ENCODE data around the gene ALDOB.

Gene ALDOB

DNA sequence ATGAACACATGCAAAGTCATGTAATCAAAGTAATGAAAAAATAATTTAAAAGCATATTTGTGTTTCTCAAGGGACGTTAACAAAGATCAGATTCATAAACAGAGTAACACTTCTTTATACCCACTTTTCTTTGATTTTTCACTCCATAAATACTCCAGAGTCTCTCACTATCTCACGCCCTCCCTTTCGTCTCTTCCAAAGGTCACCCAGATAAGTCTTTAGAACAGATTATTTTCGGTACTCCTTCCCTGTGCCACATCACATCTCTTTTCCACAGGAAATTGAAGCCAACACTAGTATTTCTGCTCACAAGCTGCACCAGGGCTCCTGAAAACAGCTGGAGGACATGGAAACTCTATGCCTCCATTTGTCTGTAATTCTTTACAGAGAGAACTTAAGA lies 15.4 kb upstream of the ALDOB start:
- H3K4me3 ChIP-seq (replicated peaks; ENCODE audit: low read depth, low read length) = no peak overlapping the region
- TF ChIP-seq, protein P1, sequence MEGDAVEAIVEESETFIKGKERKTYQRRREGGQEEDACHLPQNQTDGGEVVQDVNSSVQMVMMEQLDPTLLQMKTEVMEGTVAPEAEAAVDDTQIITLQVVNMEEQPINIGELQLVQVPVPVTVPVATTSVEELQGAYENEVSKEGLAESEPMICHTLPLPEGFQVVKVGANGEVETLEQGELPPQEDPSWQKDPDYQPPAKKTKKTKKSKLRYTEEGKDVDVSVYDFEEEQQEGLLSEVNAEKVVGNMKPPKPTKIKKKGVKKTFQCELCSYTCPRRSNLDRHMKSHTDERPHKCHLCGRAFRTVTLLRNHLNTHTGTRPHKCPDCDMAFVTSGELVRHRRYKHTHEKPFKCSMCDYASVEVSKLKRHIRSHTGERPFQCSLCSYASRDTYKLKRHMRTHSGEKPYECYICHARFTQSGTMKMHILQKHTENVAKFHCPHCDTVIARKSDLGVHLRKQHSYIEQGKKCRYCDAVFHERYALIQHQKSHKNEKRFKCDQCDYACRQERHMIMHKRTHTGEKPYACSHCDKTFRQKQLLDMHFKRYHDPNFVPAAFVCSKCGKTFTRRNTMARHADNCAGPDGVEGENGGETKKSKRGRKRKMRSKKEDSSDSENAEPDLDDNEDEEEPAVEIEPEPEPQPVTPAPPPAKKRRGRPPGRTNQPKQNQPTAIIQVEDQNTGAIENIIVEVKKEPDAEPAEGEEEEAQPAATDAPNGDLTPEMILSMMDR (IDR thresholded peaks at IDR 0.05; ENCODE audit: low read length, missing control alignments) = no peak
- no peak for DNase-seq (ENCODE audit: low read depth)

DNA sequence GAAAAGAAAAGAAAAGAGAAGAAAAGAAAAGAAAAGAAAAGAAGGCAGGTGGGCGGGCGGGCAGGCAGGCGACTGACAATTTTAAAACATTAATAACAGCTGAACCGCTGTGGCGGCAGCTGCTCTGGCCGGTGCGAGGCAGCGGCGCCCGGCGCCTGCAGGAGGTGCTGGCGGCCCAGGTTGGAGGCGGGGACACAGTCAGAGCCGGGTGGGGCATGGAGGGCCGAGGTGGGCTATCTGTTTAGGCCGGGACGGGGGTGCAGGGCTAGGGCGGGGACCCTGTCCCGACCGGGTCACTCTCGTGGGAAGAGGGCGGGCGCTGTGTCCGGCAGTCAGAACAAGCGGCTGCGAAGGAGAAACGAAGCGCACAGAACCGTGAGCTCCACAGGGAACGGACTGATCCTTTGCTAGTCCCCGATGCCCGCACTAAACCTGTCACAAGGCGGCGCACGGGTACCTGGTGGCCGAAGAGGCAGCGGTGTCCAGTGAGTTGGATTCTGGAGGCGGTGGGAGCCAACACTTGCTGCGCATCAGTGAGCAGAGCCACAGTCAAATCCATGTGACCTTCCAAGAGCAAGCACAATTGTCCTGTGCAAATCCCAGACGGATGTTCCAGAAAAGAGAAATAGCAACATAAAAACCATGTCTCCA lies 13.6 kb upstream of the ALDOB start:
- DNase-seq (ENCODE audit: low read depth) = peak; percentile 59
- TF ChIP-seq, protein P1 (IDR thresholded peaks at IDR 0.05; ENCODE audit: low read length, missing control alignments) = peak; percentile 41
- peak overlapping the region; percentile 61 for H3K4me3 ChIP-seq (replicated peaks; ENCODE audit: low read depth, low read length)

DNA sequence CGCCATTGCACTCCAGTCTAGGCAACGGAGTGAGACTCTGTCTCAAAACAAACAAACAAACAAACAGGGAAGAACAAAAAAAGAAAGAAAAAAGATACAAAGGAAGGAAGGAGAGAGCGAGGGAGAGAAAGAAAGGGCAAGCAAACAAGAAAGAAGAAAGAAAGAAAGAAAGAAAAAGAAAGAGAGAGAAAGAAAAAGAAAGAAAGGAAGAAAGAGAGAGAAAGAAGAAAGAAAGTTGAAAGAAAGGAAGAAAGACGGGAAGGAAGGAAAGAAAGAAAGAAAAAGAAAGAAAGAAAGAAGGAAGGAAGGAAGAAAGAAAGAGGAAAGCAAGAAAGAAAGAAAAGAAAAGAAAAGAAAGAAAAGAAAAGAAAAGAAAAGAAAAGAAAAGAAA lies 13.1 kb upstream of the ALDOB start:
- no peak overlapping the region for H3K4me3 ChIP-seq (replicated peaks; ENCODE audit: low read depth, low read length)
- no peak for DNase-seq (ENCODE audit: low read depth)
- TF ChIP-seq, protein P1 (IDR thresholded peaks at IDR 0.05; ENCODE audit: low read length, missing control alignments) = no peak

DNA sequence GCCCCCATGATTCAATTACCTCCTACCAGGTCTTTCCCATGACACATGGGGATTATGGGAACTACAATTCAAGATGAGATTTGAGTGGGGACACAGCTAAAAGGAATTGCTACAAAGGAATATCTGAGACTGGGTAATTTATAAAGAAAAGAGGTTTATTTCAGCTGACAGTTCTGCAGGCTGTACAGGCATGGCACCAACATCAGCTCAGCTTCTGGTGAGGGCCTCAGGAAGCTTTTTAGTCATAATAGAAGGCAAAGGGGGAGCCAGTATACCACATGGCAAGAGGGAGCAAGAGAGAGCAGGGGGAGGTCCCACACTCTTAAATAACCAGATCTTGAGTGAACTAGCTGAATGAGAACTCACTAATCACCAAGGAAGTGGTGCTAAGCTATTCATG lies 11.2 kb upstream of the ALDOB start:
- H3K4me3 ChIP-seq (replicated peaks; ENCODE audit: low read depth, low read length) = no peak overlapping the region
- TF ChIP-seq, protein P1 (IDR thresholded peaks at IDR 0.05; ENCODE audit: low read length, missing control alignments) = no peak
- DNase-seq (ENCODE audit: low read depth) = no peak

DNA sequence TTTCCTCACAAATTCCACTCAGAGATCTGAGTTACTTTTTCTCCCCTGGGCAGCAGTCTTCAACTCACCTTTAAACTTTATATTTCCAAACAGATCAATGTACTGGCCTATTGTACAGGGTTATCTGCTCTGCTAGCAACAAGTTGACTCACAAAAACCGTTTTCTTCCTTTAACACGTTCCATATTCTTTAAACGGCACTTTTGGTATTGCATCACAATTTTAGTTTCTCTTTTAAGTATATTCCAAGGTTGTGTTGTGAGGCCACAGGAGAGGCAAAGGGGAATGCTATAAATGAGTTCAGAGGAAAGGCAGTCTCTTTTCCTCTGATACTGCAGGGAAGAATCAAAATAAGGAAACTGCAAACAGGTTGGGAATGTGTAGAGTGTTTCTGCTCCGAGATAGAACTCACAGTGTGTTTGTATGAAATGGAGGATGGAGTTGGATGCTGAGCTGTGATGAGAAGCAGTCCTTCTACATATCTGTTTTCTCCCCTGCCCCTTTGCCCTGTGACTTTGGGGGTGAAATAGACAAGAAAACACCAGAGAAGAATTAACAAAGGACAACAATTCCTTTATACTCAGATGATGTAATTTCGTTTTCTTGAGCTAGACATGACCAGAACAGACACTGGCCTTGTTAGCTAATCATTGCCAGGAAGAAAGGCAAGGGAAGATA lies 9.9 kb upstream of the ALDOB start:
- peak; percentile 24 for DNase-seq (ENCODE audit: low read depth)
- H3K4me3 ChIP-seq (replicated peaks; ENCODE audit: low read depth, low read length) = peak overlapping the region; percentile 27
- TF ChIP-seq, protein P1 (IDR thresholded peaks at IDR 0.05; ENCODE audit: low read length, missing control alignments) = no peak

DNA sequence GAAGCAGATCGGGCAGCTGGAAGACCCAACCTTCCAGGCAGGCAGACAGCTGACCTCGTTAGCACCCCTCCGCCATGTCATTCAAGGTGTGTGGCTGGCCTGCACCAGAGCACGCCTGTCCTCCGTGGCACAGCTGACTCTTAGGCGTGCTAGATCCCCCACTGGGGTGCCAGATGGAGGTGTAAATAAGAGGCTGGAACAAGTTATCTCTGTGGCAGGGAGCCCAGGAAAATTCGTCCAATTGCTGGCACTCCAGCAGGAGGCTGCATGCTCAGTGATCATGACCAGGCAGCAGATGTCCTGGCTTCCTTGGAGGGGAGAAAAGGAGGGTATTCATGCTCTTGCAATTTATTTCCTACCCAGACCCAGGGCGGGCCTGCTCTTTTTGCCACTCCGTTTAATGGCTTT lies 7.8 kb upstream of the ALDOB start:
- TF ChIP-seq, protein P1 (IDR thresholded peaks at IDR 0.05; ENCODE audit: low read length, missing control alignments) = no peak
- no peak overlapping the region for H3K4me3 ChIP-seq (replicated peaks; ENCODE audit: low read depth, low read length)
- no peak for DNase-seq (ENCODE audit: low read depth)

DNA sequence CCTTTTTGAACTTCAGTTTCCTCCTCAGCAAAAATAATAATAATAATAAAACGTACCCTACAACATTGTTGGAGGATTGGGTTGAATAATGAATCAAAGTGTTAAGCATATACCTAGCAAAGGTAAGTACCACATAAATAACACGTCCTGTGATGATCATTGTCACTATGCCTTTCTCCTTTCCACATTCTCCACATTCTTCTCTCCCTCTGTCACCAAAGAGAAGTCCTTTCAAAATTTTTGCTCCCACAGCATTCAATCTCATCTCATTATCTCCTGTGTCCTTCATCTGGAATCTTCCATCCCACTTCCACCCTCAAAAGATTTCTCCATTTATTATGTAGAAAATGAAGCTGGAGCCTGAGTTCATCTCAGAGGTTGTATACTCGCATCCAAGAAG lies 7.2 kb upstream of the ALDOB start:
- DNase-seq (ENCODE audit: low read depth) = no peak
- TF ChIP-seq, protein P1 (IDR thresholded peaks at IDR 0.05; ENCODE audit: low read length, missing control alignments) = no peak
- H3K4me3 ChIP-seq (replicated peaks; ENCODE audit: low read depth, low read length) = no peak overlapping the region

Data from fibroblast of pulmonary artery (primary cell).